Stimulated activated naive CD4-positive, alpha-beta T cell (primary cell): ENCODE data around the gene MARCHF9.

ENCODE experiments used
- DNase-seq, 6 experiments: peaks; one replicate each; lab custom pipeline; 2025; lab: John Stamatoyannopoulos, UW

MARCHF9 gene

DNA sequence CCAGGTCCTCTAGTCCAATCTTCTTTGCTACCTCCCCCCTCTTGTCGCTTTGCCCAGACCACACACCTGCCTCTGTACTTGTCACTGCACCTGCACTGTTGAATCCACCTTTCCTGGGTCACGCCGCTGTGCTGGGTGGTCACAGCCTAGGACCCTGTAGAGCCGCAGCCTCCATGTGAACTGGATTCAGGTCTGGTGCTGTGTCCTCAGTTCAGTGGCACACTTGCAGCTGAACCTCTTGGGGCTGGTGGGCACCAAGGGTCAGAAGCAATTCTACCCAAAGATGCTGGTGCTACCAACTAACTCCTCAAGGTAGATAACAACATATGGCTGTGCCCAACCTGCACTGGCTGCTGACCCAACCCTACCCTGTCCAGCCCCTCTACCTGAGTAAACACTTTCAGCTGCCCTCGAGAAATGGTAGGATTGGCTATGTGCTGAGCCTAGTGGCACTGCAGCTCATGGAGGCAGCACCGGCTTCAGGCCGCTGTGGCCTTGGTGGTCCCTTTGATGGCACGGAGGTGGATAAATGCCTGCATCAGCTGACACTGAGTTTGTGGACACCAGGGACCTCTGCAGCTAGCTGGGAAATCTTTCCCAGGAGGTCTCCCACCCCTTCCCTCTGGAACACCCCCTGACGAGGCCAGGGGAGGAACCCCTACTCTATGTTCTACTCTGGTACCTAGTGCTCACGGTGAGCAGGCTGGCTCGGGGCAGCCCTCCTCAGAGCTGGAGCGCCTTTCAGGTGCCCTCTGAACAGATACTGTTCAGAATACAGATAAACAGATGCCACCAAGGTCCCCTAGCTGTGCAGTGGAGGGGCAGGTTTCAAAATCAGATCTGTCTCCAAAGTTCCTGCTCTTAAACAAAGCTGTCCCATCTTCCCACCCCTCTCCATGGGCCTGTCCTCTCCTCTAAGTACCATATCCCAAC is 30.6 kb upstream of the MARCHF9 start:
- DNase-seq, result no peak

DNA sequence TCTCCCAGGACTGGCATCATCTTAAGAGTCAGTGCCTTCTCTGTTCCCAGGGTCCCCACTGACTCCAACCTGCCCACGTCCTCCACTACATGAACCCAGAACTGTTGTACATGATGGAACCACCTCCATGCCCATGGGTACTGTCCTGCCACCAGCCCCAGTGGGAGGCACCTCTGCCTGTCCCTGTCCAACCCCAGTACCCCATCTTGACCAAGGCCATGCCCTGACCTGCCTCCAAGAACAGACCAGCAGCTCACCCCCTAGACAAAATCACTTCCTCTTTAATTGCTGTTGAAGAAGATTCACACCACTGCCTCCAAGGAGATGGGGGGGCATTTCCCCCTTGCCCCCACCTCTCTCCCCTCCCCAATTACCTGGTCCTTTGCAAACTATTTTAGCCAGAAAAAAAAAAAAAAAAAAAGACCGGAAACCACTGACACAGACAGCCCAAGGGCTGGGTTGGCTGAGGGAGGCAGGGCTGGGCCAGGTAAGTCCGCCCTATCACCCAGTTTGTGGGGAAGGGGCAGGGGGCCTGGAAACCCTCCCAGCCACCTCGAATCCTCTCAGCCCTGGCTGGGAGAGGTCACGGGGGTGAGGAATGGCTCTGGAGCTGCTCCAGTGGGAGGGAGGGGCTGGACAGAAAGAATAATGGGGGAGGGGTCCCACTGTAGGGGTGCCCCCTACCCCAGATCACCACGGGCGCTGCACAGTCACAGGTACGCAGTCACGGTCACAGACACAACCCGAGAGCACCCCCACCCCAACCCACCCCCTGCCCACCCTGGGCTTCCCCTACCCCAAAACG is 29.8 kb upstream of the MARCHF9 start:
- DNase-seq, result no peak

DNA sequence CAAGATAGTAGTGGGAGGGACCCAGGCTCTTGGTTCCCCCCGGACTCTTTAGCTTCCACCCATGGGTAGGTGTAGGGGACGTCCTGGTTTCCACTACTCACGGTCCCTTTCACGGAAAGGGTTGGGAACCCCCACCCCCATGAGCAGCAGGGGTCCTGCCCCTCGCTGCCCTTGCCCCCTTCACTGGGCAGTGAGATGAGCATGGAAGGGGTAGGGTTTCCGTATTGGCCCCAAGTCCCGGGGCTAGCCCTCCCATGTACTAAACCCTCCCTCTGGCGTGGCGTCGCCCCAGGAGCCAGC is 29.1 kb upstream of the MARCHF9 start:
- DNase-seq, result no peak

DNA sequence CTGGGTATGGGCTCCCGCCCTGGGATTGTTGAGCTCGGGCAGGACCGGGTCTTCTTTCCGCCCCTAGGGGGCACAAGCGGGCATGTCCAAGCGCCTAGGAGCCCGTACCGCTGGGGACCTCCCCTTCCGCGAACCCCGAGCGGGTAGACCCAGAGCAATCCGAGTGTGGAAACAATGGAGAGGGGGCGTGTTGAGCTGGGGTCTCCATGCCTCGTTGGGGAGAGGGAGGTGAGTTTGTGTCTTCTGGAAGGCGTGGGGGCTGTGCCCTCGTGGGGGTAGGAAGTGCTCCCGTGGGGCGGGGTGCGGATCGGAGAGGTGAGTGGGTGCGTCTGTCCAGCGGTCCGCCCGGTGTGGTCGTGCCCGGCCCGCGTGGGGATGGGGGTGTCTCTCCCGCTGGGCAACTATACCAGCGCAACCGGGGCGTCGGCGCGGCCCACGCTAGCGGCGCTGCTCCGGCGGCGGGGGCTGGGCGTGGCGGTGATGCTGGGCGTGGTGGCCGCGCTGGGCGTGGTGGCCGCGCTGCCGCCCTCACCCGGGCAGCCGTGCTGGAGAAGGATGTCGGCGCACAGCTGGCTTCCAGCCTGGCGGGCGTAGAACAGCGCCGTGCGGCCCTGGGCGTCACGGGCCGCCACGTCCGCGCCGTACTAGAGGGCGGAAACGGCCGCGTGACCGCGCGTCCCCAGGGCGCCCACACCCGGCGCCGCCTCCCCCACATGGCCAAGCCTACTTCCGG is 28.6 kb upstream of the MARCHF9 start:
- DNase-seq, result peak in 2 of 6 experiments; percentile 7 to 23

- DNase-seq, result no peak
These were observed 27.8 kb upstream of the MARCHF9 start for GRCh38 chr12:57726884-57727757.

DNA sequence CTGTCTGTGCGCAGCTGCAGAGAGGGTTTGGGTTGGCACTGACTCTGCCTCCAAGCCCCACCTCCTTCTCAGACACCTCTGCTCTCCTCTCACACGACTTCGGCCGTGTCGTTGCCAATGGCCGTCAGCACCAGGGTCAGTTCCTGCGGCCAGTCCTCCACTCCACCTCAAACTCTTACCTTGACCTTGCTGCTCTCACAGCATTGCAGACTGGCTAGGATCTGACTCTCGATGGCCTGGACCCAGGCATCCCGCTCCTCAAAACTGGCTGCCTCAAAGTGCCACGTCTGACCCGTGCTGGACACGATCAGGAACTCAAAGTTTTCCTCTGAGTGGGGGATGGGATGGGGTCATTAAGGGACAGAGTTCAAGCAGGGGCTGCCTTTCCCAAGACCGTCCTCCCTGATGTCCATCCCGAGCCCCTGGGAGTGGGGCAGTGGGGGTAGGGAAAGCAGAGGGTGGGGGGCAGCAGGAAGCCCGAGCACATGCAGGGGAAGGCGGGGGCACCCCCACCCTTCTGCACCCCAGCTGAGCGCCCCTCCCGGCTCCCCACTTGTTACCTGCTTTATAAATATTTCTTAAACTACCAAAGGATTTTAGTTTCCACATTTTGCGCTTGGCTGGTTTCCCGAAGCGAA is 27.0 kb upstream of the MARCHF9 start:
- no peak for DNase-seq

GRCh38 chr12:57729321-57729844 is 25.5 kb upstream of the MARCHF9 start:
- no peak for DNase-seq

- no peak for DNase-seq
These were observed 24.4 kb upstream of the MARCHF9 start for GRCh38 chr12:57730336-57731067.

GRCh38 chr12:57731411-57732080 is 23.4 kb upstream of the MARCHF9 start:
- DNase-seq, result no peak

GRCh38 chr12:57732270-57732669 is 22.6 kb upstream of the MARCHF9 start:
- no peak for DNase-seq

DNA sequence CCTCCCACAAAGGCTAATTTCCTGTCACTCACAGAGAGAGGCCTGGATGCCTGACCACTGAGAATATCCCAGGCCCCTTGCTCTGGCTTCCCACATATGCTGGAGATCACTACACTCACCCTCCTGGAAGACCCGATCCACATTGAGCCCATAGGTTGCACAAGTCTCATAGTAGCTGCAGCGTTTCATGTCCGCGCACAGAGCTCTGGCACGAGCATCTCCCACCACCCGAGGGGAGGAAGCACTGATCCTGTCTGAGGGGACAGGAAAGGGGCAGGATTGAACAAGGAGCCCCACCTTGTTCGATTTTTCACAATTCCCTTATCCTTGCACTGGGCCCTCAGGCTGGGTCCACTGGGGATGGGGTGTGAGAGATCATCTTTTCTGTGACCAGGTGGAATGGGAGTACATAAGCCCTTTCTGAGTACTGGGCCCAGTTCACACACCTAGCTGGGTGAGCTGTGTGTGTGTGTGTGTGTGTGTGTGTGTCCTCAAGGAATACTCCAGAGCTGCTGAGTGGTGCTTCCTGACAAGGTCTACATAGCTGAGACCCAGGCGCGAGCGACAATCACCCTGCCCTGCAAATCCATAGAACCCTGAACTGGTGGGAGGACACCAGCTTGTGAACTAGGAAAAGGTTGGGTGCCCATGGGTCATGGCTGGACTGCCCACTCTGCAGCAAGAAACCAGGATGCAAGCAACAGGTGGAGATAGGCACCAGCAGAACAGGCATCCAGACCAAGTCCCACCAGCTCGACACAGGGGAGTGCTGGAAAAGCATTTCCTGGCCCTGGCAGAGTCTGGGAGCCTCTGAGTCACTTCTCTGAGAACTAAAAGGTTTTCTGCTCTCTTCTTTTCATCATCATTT is 21.9 kb upstream of the MARCHF9 start:
- no peak for DNase-seq

DNA sequence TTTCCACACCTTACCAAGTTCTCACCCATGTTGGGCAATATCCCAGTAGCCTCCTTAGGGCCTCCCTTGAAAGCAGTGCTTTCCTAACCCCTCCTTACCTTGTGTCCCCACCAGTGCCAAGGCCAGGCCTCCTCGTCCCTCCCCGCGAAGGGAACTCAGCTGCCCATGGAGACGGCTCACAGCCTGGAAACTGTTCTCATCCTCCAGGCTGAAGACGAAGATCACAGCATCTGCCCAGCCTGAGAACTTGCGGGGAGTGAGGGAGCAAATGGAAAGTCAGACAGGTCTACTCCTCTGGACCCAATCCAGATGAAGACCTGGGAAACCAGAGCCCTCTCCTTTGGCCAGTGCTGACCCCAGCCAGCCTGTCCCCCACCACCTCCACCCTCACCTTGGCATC is 21.0 kb upstream of the MARCHF9 start:
- no peak for DNase-seq

GRCh38 chr12:57734591-57734990 is 20.3 kb upstream of the MARCHF9 start:
- DNase-seq, result no peak

- no peak for DNase-seq
These were observed 19.6 kb upstream of the MARCHF9 start for GRCh38 chr12:57735198-57735855.

GRCh38 chr12:57735952-57736740 is 18.8 kb upstream of the MARCHF9 start:
- no peak for DNase-seq

GRCh38 chr12:57736741-57737466 is 18.0 kb upstream of the MARCHF9 start:
- no peak for DNase-seq
